ENCODE measurements around the gene VOPP1. TPM values are rescaled to one million over a fixed set of nuclear protein-coding genes. Genes with fewer than 3 reads are reported as not detected.

VOPP1 gene
- total and polyA plus RNA-seq, 10 donors: 60.3 to 168 (median 144) TPM

GRCh38 chr7:55486192-55486590 is 86.1 kb downstream of the VOPP1 start:
- Histone ChIP-seq H3K4me3 (no peak overlapping the region), H3K27me3 (replicated peaks in 1 of 7) (no peaks in the 10 kb centered on the region), H3K9me3 (no peaks in the 10 kb centered on the region), H3K36me3 (peaks cover 0 to 98% (median 51%) of the 10 kb centered on the region in 6 donors), H3K27ac (peak overlapping the region in 2 of 8 donors; percentile 36 to 49), H3K4me1 (peaks cover 0 to 17% (median 0%) of the 10 kb centered on the region in 6 donors)
- intact Hi-C loops (cut with DNase I; ENCODE audit: low total_unique reads): no loop called here
- DNase-seq: no peak
- 70 to 91% (median 84%) methylated on average over 5 of the region's 5 CpGs for WGBS, 5 donors
- no peak for TF ChIP-seq CTCF (IDR thresholded peaks at IDR 0.05 in 8 of 11, conservative IDR thresholded peaks at IDR 0.05 in 3 of 11)
- no peak for TF ChIP-seq POLR2AphosphoS5 (IDR thresholded peaks at IDR 0.05)
- no peak for TF ChIP-seq POLR2A (IDR thresholded peaks at IDR 0.05)

- peak overlapping the region in 3 of 8 donors; percentile 34 to 49 (median 36) for H3K27ac ChIP-seq
- peaks cover 0 to 98% (median 46%) of the 10 kb centered on the region in 6 donors for H3K36me3 ChIP-seq
- intact Hi-C loops (cut with DNase I; ENCODE audit: low total_unique reads): no loop called here
- no peaks in the 10 kb centered on the region for H3K27me3 ChIP-seq (replicated peaks in 1 of 7)
- 81 to 96% (median 91%) methylated on average over 28 of the region's 28 CpGs for WGBS, 5 donors
- TF ChIP-seq CTCF (IDR thresholded peaks at IDR 0.05 in 8 of 11, conservative IDR thresholded peaks at IDR 0.05 in 3 of 11) (no peak), POLR2A (IDR thresholded peaks at IDR 0.05) (no peak), POLR2AphosphoS5 (IDR thresholded peaks at IDR 0.05) (peak in 2 of 3 donors; percentile 37 to 56)
- peak; percentile 74 for DNase-seq
- H3K4me1 ChIP-seq: peaks cover 0 to 17% (median 0%) of the 10 kb centered on the region in 6 donors
- no peaks in the 10 kb centered on the region for H3K9me3 ChIP-seq
- no peak overlapping the region for H3K4me3 ChIP-seq
Measured at GRCh38 chr7:55485501-55486191, 86.7 kb downstream of the VOPP1 start.

- Histone ChIP-seq H3K9me3 (no peaks in the 10 kb centered on the region), H3K27ac (peak overlapping the region in 2 of 8 donors; percentile 36 to 49), H3K27me3 (replicated peaks in 1 of 7) (no peaks in the 10 kb centered on the region), H3K4me1 (peaks cover 0 to 17% (median 0%) of the 10 kb centered on the region in 6 donors), H3K36me3 (peaks cover 0 to 98% (median 39%) of the 10 kb centered on the region in 6 donors), H3K4me3 (no peak overlapping the region)
- WGBS, 5 donors: 90 to 96% (median 94%) methylated on average over 6 of the region's 6 CpGs
- no peak for DNase-seq
- intact Hi-C loops (cut with DNase I; ENCODE audit: low total_unique reads): no loop called here
- TF ChIP-seq POLR2A (IDR thresholded peaks at IDR 0.05) (no peak), CTCF (IDR thresholded peaks at IDR 0.05 in 8 of 11, conservative IDR thresholded peaks at IDR 0.05 in 3 of 11) (no peak), POLR2AphosphoS5 (IDR thresholded peaks at IDR 0.05) (no peak)
Measured at GRCh38 chr7:55484834-55485233, 87.5 kb downstream of the VOPP1 start.

GRCh38 chr7:55484241-55484640 is 88.1 kb downstream of the VOPP1 start:
- Histone ChIP-seq H3K4me1 (peaks cover 0 to 22% (median 0%) of the 10 kb centered on the region in 6 donors), H3K27ac (no peak overlapping the region), H3K36me3 (peaks cover 0 to 96% (median 33%) of the 10 kb centered on the region in 6 donors), H3K27me3 (replicated peaks in 1 of 7) (no peaks in the 10 kb centered on the region), H3K9me3 (no peaks in the 10 kb centered on the region), H3K4me3 (no peak overlapping the region)
- WGBS, 5 donors: 80 to 92% (median 91%) methylated on average over 5 of the region's 5 CpGs
- intact Hi-C loops (cut with DNase I; ENCODE audit: low total_unique reads): no loop called here
- TF ChIP-seq CTCF (IDR thresholded peaks at IDR 0.05 in 8 of 11, conservative IDR thresholded peaks at IDR 0.05 in 3 of 11): no peak
- TF ChIP-seq POLR2A (IDR thresholded peaks at IDR 0.05): no peak
- no peak for TF ChIP-seq POLR2AphosphoS5 (IDR thresholded peaks at IDR 0.05)
- peak; percentile 60 for DNase-seq

Measured in spleen (tissue), 11 donors.